ENCODE data around the gene B3GNT3.
"Not testable (repeated sequence)": the region's sequence is repeated elsewhere in the genome, so short reads cannot be mapped to it uniquely, and the experiment has no call there.

B3GNT3 gene

DNA sequence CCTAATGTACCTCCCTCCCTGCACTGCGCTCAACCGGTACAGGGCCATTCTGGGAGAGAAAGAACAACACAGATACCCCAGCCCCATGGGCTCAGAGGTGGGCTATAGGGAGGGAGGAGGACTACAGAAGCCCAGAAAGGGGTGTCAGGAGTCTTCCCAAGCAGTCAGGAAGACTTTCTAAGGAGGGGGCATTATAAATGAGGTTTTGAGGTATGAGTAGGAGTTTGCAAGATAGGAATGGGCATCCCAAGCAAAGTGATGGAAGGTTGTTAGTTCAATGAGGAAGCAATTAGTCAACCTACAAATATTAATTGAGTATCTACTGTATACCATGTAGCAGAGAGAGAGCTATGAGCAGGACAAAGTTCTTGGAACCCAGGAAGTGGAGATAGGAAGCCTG, 6.3 kb upstream of the B3GNT3 start:
- no peak overlapping the region for H3K4me3 ChIP-seq (ENCODE audit: low read depth in 1 of 2, low read length in 2 of 2)
- H3K36me3 ChIP-seq (ENCODE audit: control insufficient read depth in 1 of 2, insufficient read depth in 2 of 2, low read length in 2 of 2), result no peaks in the 10 kb centered on the region
- H3K4me1 ChIP-seq (ENCODE audit: control insufficient read depth in 1 of 2, insufficient read depth in 2 of 2, low read length in 2 of 2), result no peaks in the 10 kb centered on the region
- H3K27me3 ChIP-seq (ENCODE audit: low read depth, low read length), result peaks cover 1% of the 10 kb centered on the region
- H3K9me3 ChIP-seq (ENCODE audit: control insufficient read depth in 1 of 2, low read length in 2 of 2), result no peaks in the 10 kb centered on the region
- H3K27ac ChIP-seq (ENCODE audit: low read length), result no peak overlapping the region

DNA sequence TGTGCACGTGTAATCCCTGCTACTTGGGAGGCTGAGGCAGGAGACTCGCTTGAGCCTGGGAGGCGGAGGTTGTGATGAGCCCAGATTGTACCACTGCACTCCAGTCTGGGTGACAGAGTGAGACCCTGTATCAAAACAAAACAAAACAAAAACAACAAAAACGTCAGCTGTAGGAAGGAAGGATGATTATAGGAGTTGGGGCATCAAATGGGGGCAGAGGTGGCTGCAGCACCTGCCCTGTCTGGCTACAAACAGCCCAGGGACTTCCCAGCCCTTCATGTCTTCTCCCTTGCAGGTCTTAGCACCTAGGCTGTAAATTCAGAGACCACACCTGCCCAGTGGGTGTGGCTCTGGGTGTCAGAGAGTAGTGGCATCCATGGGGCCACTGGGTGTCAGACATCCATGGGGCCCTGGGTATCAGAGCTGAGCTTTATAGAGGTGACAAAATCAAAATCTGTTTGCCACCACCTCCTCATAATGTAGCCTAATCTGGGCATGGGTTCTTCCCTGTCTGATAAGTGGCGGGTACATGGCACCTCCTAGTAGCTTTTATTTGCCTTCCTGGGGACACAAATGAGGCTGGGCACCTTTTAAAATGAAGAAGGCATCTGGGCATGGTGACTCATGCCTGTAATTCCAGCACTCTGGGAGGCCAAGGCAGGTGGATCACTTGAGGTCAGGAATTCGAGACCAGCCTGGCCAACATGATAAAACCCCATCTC, 4.7 kb upstream of the B3GNT3 start:
- H3K4me1 ChIP-seq (ENCODE audit: control insufficient read depth in 1 of 2, insufficient read depth in 2 of 2, low read length in 2 of 2), result no peaks in the 10 kb centered on the region
- no peak overlapping the region for H3K4me3 ChIP-seq (ENCODE audit: low read depth in 1 of 2, low read length in 2 of 2)
- no peaks in the 10 kb centered on the region for H3K9me3 ChIP-seq (ENCODE audit: control insufficient read depth in 1 of 2, low read length in 2 of 2)
- H3K27ac ChIP-seq (ENCODE audit: low read length), result no peak overlapping the region
- H3K27me3 ChIP-seq (ENCODE audit: low read depth, low read length), result peaks cover 16% of the 10 kb centered on the region
- no peaks in the 10 kb centered on the region for H3K36me3 ChIP-seq (ENCODE audit: control insufficient read depth in 1 of 2, insufficient read depth in 2 of 2, low read length in 2 of 2)

DNA sequence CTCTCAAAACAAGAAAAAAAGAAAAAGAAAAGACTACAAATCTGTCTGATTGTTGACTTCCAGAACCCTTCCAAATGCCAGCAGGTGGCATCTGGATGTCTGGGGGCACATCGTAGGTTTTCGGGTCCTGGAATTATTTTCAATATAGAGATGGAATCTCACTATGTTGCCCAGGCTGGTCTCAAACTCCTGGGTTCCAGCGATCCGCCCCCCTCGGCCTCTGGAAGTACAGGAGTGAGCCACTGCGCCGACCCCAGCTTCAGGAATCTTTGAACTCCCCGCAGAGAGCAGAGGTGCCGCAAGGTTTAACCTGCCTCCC, 567 bp upstream of the B3GNT3 start:
- no peak overlapping the region for H3K4me3 ChIP-seq (ENCODE audit: low read depth in 1 of 2, low read length in 2 of 2)
- H3K27ac ChIP-seq (ENCODE audit: low read length), result no peak overlapping the region
- H3K4me1 ChIP-seq (ENCODE audit: control insufficient read depth in 1 of 2, insufficient read depth in 2 of 2, low read length in 2 of 2), result no peaks in the 10 kb centered on the region
- H3K9me3 ChIP-seq (ENCODE audit: control insufficient read depth in 1 of 2, low read length in 2 of 2), result no peaks in the 10 kb centered on the region
- H3K36me3 ChIP-seq (ENCODE audit: control insufficient read depth in 1 of 2, insufficient read depth in 2 of 2, low read length in 2 of 2), result no peaks in the 10 kb centered on the region
- H3K27me3 ChIP-seq (ENCODE audit: low read depth, low read length), result peaks cover 23% of the 10 kb centered on the region

DNA sequence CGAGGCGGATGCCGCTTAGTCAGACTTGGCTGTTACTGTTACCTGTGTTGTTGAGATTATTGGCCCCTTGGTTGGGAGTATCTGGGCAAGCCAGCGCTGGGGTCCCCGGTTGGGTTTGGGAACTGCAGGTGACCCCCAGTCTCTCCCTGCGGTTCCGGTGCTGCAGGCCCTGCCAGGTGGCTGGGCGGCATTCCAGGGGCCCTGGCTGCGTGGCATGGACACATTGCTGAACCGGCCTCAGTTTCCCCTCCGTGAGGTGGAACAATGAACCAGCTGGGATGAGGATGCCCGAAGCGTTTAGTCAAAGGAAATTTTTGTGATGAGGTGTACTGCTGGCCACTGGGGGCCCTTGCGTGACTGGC, 538 bp downstream of the B3GNT3 start:
- Histone ChIP-seq H3K4me3 (ENCODE audit: low read depth in 1 of 2, low read length in 2 of 2) (peak overlapping the region in 1 of 2 donors; percentile 31), H3K27me3 (ENCODE audit: low read depth, low read length) (peaks cover 23% of the 10 kb centered on the region), H3K4me1 (ENCODE audit: control insufficient read depth in 1 of 2, insufficient read depth in 2 of 2, low read length in 2 of 2) (no peaks in the 10 kb centered on the region), H3K27ac (ENCODE audit: low read length) (peak overlapping the region; percentile 95), H3K9me3 (ENCODE audit: control insufficient read depth in 1 of 2, low read length in 2 of 2) (no peaks in the 10 kb centered on the region), H3K36me3 (ENCODE audit: control insufficient read depth in 1 of 2, insufficient read depth in 2 of 2, low read length in 2 of 2) (no peaks in the 10 kb centered on the region)

DNA sequence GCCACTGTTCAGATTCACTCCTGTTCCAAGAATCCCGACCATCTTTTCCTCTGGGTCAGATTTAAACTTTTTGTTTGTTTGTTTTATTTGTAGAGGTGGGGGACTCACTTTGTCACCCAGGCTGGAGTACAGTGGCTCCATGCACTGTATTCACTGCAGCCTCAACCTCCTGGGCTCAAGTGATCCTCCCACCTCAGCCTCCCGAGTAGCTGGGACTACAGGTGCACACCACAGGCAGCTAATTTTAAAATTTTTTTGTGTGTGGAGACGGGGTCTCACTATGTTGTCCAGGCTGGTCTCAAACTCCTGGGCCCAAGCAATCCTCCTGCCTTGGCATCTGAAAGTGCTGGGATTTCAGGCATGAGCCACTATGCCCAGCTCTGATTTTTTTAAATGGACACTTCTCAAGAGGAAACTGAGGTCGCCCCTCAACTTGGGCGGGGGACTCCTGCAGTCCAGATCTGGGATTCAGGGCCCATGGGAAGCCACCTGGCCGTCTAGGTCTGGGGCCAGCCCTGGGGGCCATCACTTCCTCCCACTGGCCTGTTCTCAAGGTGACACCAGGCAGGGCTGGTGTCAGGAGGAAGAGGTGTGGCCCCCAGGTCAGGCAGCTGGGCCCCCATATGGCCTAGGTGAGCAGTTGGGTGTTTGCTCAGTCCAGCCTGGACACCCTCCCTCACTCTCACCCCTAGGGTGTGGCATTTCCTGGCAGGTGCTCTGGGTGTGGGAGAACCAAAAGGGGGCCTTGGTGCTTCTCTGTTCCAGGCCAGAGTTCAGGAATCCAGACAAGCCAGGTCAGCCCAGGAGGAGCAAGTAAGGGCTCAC, 1.3 kb downstream of the B3GNT3 start:
- peak overlapping the region; percentile 95 for H3K27ac ChIP-seq (ENCODE audit: low read length)
- H3K4me1 ChIP-seq (ENCODE audit: control insufficient read depth in 1 of 2, insufficient read depth in 2 of 2, low read length in 2 of 2), result no peaks in the 10 kb centered on the region
- H3K27me3 ChIP-seq (ENCODE audit: low read depth, low read length), result peaks cover 23% of the 10 kb centered on the region
- no peaks in the 10 kb centered on the region for H3K9me3 ChIP-seq (ENCODE audit: control insufficient read depth in 1 of 2, low read length in 2 of 2)
- H3K36me3 ChIP-seq (ENCODE audit: control insufficient read depth in 1 of 2, insufficient read depth in 2 of 2, low read length in 2 of 2), result no peaks in the 10 kb centered on the region
- H3K4me3 ChIP-seq (ENCODE audit: low read depth in 1 of 2, low read length in 2 of 2), result peak overlapping the region in 1 of 2 donors; percentile 31

DNA sequence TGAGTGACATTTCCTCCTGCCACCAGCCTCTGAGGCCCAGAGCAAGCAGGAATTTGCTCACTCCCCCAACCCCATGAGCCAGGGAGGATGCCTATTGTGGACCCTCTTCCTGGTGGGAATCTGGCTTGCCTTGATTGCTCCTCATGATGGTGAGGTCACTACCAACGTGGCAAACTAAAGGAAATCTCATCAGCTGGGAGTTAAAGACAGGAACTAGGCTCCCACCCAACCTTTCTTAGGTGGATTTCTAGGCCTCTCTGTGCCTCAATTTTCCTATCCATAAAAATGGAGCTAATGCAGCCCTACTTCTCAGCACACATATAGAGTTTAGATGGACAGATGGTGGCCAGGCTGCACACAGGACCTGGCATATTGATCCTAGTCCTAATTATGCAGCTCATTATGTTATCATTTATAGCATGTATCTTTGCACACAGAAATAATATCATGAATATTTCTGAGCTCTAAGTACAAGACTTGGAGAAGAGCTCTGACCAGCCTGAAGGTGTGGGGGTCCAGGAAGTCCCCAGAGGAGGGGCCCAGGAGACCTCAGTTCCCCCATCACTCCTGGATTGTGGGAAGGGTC, 2.0 kb downstream of the B3GNT3 start:
- Histone ChIP-seq H3K36me3 (ENCODE audit: control insufficient read depth in 1 of 2, insufficient read depth in 2 of 2, low read length in 2 of 2) (no peaks in the 10 kb centered on the region), H3K4me3 (ENCODE audit: low read depth in 1 of 2, low read length in 2 of 2) (peak overlapping the region in 1 of 2 donors; percentile 16), H3K27ac (ENCODE audit: low read length) (peak overlapping the region; percentile 95), H3K9me3 (ENCODE audit: control insufficient read depth in 1 of 2, low read length in 2 of 2) (no peaks in the 10 kb centered on the region), H3K27me3 (ENCODE audit: low read depth, low read length) (peaks cover 23% of the 10 kb centered on the region), H3K4me1 (ENCODE audit: control insufficient read depth in 1 of 2, insufficient read depth in 2 of 2, low read length in 2 of 2) (no peaks in the 10 kb centered on the region)

DNA sequence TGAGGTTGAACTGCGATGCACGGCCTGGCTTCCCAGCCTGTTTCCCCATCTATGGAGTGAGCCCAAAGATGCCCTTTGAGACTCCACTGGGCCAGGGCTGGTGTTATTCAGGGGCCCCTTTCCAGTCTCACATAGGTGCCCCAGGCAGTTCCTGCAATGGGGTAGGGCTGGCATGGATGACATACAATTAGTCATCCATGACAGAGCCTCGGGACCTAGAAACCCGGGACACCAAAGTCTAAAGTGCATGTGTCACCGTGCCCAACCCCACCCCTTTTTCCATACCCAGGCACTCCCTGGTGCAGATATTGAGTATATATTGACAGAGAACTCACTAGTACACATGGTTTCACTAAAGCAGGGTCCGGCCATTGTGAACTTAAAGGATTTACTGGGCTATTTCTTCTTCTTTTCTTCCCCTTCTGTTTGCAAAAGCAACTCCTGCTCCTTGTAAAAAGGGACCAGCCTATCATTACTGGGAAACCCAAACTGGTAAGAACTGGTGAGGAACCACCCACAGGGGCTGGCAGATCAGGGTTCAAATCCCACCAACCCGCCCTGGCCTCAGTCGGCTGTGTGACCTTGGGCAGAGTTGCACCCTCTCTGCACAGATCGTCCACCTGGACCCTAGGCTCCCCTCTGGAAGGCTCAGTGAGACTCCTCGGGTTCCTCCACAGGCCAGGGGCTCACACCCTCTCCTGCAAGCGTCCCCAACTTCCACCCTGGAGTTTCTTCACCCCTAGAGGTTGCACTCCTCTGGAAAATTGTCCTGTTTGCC, 2.7 kb downstream of the B3GNT3 start:
- H3K27me3 ChIP-seq (ENCODE audit: low read depth, low read length), result peaks cover 23% of the 10 kb centered on the region
- H3K36me3 ChIP-seq (ENCODE audit: control insufficient read depth in 1 of 2, insufficient read depth in 2 of 2, low read length in 2 of 2), result no peaks in the 10 kb centered on the region
- peak overlapping the region in 1 of 2 donors; percentile 21 for H3K4me3 ChIP-seq (ENCODE audit: low read depth in 1 of 2, low read length in 2 of 2)
- peak overlapping the region; percentile 95 for H3K27ac ChIP-seq (ENCODE audit: low read length)
- no peaks in the 10 kb centered on the region for H3K9me3 ChIP-seq (ENCODE audit: control insufficient read depth in 1 of 2, low read length in 2 of 2)
- no peaks in the 10 kb centered on the region for H3K4me1 ChIP-seq (ENCODE audit: control insufficient read depth in 1 of 2, insufficient read depth in 2 of 2, low read length in 2 of 2)

DNA sequence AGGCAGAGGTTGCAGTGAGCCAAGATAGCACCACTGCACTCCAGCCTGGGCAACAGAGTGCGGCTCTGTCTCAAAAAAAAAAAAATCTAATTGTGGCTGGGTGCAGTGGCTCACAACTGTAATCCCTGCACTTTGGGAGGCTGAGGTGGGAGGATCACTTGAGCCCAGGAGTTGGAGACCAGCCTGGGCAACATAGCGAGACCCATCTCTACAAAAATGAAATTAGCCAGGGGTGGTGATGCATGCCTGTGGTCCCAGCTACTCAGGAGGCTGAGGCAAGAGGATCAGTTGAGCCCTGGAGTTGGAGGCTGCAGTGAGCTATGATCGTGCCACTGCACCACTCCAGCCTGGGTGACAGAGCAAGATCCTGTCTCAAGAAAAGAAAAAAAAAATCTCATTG, 3.7 kb downstream of the B3GNT3 start:
- peaks cover 22% of the 10 kb centered on the region for H3K27me3 ChIP-seq (ENCODE audit: low read depth, low read length)
- not testable (repeated sequence) for H3K36me3 ChIP-seq (ENCODE audit: control insufficient read depth in 1 of 2, insufficient read depth in 2 of 2, low read length in 2 of 2); H3K27ac ChIP-seq (ENCODE audit: low read length); H3K4me3 ChIP-seq (ENCODE audit: low read depth in 1 of 2, low read length in 2 of 2); H3K4me1 ChIP-seq (ENCODE audit: control insufficient read depth in 1 of 2, insufficient read depth in 2 of 2, low read length in 2 of 2); H3K9me3 ChIP-seq (ENCODE audit: control insufficient read depth in 1 of 2, low read length in 2 of 2)

DNA sequence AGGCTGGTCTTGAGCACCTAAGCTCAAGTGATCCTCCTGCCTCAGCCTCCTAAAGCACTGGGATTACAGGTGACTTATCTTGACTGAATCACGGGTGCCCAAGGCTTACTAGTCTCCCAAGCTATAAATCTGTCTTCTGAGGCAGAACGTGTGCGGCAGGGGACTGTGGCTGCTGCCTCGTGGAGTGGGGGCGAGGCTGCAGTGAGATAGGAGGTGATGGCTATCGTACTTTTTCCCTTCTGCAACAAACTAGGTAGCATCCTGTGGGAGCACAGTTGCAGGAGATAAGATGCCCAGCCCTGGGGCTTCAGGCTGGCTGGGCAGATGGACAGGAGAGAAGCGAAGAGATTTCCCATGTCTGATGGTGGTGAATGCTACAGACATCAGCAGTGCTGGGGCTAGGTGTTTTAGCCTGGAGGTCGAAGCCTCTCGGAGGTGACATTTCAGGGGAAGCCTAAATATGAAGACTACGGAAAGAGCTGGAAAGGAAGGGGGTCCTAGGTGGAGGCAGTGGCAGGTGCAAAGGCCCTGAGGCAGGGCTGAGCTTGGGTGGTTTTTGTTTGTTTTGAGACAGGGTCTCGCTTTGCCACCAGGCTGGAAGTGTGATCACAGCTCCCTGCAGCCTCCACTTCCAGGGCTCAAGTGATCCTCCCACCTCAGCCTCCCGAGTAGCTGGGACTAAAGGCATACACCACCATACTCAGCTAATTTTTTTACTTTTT, 7.4 kb downstream of the B3GNT3 start:
- no peak overlapping the region for H3K27ac ChIP-seq (ENCODE audit: low read length)
- H3K9me3 ChIP-seq (ENCODE audit: control insufficient read depth in 1 of 2, low read length in 2 of 2), result no peaks in the 10 kb centered on the region
- no peak overlapping the region for H3K4me3 ChIP-seq (ENCODE audit: low read depth in 1 of 2, low read length in 2 of 2)
- H3K36me3 ChIP-seq (ENCODE audit: control insufficient read depth in 1 of 2, insufficient read depth in 2 of 2, low read length in 2 of 2), result no peaks in the 10 kb centered on the region
- no peaks in the 10 kb centered on the region for H3K27me3 ChIP-seq (ENCODE audit: low read depth, low read length)
- H3K4me1 ChIP-seq (ENCODE audit: control insufficient read depth in 1 of 2, insufficient read depth in 2 of 2, low read length in 2 of 2), result no peaks in the 10 kb centered on the region

DNA sequence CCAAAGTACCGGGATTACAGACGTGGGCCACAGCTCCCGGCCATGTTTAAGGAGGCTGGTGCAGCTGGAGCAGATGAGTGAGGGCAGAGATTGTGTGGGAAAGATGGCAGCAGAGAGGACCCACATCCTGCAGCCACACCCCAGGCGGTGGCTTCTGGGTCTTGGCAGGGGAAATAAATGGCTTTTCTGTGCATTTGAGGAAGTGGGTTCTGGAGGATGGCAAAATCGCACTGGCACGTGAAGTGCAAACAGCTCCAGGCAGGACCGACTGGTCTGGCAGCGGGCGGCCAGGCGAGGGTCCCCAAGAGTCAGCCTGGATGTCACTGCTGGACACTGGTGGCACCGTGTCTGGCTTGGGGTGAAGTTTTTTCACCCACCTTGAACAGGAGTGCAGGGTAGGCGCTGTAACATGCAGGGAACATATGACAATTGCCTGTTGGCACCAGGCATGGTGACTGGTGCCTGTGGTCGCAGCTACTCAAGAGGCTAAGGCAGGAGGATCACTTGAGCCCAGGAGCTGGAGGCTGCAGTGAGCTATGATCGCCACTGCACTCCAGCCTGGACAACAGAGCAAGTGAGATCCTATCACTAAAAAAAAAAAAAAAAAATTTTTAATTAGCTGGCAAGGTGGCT, 8.4 kb downstream of the B3GNT3 start:
- H3K27ac ChIP-seq (ENCODE audit: low read length), result no peak overlapping the region
- no peaks in the 10 kb centered on the region for H3K4me1 ChIP-seq (ENCODE audit: control insufficient read depth in 1 of 2, insufficient read depth in 2 of 2, low read length in 2 of 2)
- H3K36me3 ChIP-seq (ENCODE audit: control insufficient read depth in 1 of 2, insufficient read depth in 2 of 2, low read length in 2 of 2), result no peaks in the 10 kb centered on the region
- no peaks in the 10 kb centered on the region for H3K27me3 ChIP-seq (ENCODE audit: low read depth, low read length)
- no peak overlapping the region for H3K4me3 ChIP-seq (ENCODE audit: low read depth in 1 of 2, low read length in 2 of 2)
- H3K9me3 ChIP-seq (ENCODE audit: control insufficient read depth in 1 of 2, low read length in 2 of 2), result no peaks in the 10 kb centered on the region
